Kidney (tissue), 14 donors: ENCODE results near the gene TMEM270. TPM values are rescaled to one million over a fixed set of nuclear protein-coding genes. Genes with fewer than 3 reads are reported as not detected.
"Not testable (repeated sequence)": the region's sequence is repeated elsewhere in the genome, so short reads cannot be mapped to it uniquely, and the experiment has no call there.

Experiments used
- DNase-seq, 5 donors: peaks; one replicate each; pipeline ENCODE4 v3.0.0-alpha.2; 2013 to 2020
- FAIRE-seq: peaks from 2 replicates; lab custom pipeline; 2012; peaks lifted over from hg19 to GRCh38; lab: Jason Lieb, UNC
- H3K27ac ChIP-seq, 2 donors: one replicate each; pipeline ENCODE4 v1.7.0; 2013; ENCODE audit warnings: low read depth in 2 of 2, low read length in 2 of 2, inconsistent platforms in 1 of 2
- H3K27me3 ChIP-seq: one replicate; pipeline ENCODE4 v1.7.1; 2013; ENCODE audit warnings: low read length, inconsistent platforms; ENCODE audit not compliant: control insufficient read depth, insufficient read depth
- H3K36me3 ChIP-seq, 3 donors: one replicate each; pipeline versions ENCODE4 v1.7.0 to v1.7.1; 2013; ENCODE audit warnings: low read length in 3 of 3, control low read depth in 1 of 3, inconsistent platforms in 1 of 3; ENCODE audit not compliant: insufficient read depth in 3 of 3, control insufficient read depth in 2 of 3
- H3K4me1 ChIP-seq, 3 donors: one replicate each; pipeline versions ENCODE4 v1.7.0 to v1.7.1; 2013; ENCODE audit warnings: low read length in 3 of 3, inconsistent platforms in 1 of 3, low read depth in 1 of 3; ENCODE audit not compliant: control insufficient read depth in 2 of 3, insufficient read depth in 2 of 3
- H3K4me3 ChIP-seq, 3 donors: one replicate each; pipeline versions ENCODE4 v1.7.0 to v1.8.1; 2013; ENCODE audit warnings: low read length in 3 of 3, control low read depth in 1 of 3, inconsistent platforms in 1 of 3
- H3K9ac ChIP-seq, 3 donors: one replicate each; pipeline versions ENCODE4 v1.7.0 to v1.7.1; 2013; ENCODE audit warnings: low read length in 3 of 3, control low read depth in 1 of 3, inconsistent platforms in 1 of 3
- H3K9me3 ChIP-seq, 3 donors: one replicate each; pipeline versions ENCODE4 v1.7.0 to v1.7.1; 2013; ENCODE audit warnings: low read length in 3 of 3, control low read depth in 1 of 3, inconsistent platforms in 1 of 3; ENCODE audit not compliant: control insufficient read depth in 2 of 3, insufficient read depth in 1 of 3
- intact Hi-C: fragments of 100-400 bp; cut with DNase I; formaldehyde crosslinking; loops from one replicate; pipeline ENCODE4 v1.11.1; 2022
- polyA plus RNA-seq: library from polyadenylated mRNA; stranded (reverse); fragments of 350-450 nt; fragmentation: Illumina TruSeq; extraction: RNeasy Lipid Tissue Mini Kit (QIAGEN cat#74804); gene quantifications from one replicate; pipeline ENCODE4 v1.2.3, GENCODE V29; 2014; ENCODE audit warnings: low read depth, low replicate concordance; ENCODE audit not compliant: insufficient read depth
- total RNA-seq: library from RNA; stranded (reverse); fragmentation: NEBNext Ultra II Directional; extraction: Animal tissue kit (Norgen Biotek cat#: 25700); gene quantifications from one replicate; pipeline ENCODE4 v1.2.1, GENCODE V29; 2021
- TF ChIP-seq, protein P1 (sequence below): IDR thresholded peaks from 3 replicates; pipeline ENCODE4 v1.5.1; 2012; ENCODE audit warnings: mild to moderate bottlenecking, moderate library complexity, borderline replicate concordance; ENCODE audit not compliant: insufficient read depth; ENCODE audit errors: extremely low read depth
- donor health status: control.
- donor health status: control.
- donor health status: control.
- donor health status: control.
- donor health status: control.
- donor health status: DM: yes; HTN: yes; CAD: no.
- donor health status: Normal renal cell carcinoma (clear cell type).

The TMEM270 gene
- total and polyA plus RNA-seq, 2 donors from 2014 or later: 0.50 TPM; not detected in 1

DNA sequence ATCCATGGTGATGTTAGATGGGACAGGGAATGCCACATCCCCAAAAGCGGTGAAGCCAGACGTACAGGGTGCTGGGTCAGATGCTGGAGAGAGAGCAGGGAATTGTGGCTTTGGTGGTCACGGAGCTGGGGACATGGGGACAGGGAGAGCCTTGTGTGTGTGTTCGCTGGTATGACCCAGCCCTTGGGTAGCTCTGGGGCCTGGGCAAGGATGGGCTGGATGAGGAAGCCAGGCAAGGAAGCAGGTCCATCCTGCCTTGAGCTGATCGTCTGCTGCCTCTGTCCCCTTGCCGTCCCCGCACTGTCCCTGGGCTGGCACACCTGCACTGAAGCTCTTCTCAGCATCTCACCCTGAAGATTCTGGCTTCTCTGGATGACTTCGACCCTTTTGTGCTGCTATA, 45.5 kb upstream of the TMEM270 start:
- DNase-seq (peak in 2 of 5 donors; percentile 23 to 53), FAIRE-seq (no peak)
- Histone ChIP-seq H3K4me3 (no peak overlapping the region), H3K9me3 (no peaks in the 10 kb centered on the region), H3K36me3 (no peaks in the 10 kb centered on the region), H3K9ac (no peak overlapping the region), H3K4me1 (no peaks in the 10 kb centered on the region), H3K27me3 (no peaks in the 10 kb centered on the region), H3K27ac (no peak overlapping the region)
- TF ChIP-seq, protein P1, sequence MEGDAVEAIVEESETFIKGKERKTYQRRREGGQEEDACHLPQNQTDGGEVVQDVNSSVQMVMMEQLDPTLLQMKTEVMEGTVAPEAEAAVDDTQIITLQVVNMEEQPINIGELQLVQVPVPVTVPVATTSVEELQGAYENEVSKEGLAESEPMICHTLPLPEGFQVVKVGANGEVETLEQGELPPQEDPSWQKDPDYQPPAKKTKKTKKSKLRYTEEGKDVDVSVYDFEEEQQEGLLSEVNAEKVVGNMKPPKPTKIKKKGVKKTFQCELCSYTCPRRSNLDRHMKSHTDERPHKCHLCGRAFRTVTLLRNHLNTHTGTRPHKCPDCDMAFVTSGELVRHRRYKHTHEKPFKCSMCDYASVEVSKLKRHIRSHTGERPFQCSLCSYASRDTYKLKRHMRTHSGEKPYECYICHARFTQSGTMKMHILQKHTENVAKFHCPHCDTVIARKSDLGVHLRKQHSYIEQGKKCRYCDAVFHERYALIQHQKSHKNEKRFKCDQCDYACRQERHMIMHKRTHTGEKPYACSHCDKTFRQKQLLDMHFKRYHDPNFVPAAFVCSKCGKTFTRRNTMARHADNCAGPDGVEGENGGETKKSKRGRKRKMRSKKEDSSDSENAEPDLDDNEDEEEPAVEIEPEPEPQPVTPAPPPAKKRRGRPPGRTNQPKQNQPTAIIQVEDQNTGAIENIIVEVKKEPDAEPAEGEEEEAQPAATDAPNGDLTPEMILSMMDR: no peak
- intact Hi-C loops: no loop called here

DNA sequence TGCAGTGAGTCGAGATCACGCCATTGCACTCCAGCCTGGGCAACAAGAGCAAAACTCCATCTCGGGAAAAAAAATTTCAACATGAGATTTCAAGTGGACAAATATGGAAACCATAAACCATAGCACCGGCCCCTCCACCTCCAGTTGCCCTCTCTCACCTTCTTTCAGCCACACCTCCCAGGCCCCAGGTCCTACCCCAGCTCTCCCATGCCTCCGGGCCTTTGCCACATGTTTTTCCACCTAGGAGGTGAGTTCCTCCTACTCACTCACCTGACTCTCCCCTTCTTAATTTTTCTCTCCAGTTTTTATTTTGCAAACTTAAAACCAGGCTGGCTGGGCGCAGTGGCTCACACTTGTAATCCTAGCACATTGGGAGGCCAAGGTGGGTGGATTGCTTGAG, 43.8 kb upstream of the TMEM270 start:
- H3K27me3 ChIP-seq: no peaks in the 10 kb centered on the region
- no peak overlapping the region for H3K4me3 ChIP-seq
- H3K4me1 ChIP-seq: no peaks in the 10 kb centered on the region
- no peak overlapping the region for H3K9ac ChIP-seq
- peak in 2 of 5 donors; percentile 27 to 30 for DNase-seq
- intact Hi-C loops: no loop called here
- no peaks in the 10 kb centered on the region for H3K9me3 ChIP-seq
- FAIRE-seq: no peak
- no peak overlapping the region for H3K27ac ChIP-seq
- TF ChIP-seq, protein P1: no peak
- no peaks in the 10 kb centered on the region for H3K36me3 ChIP-seq

DNA sequence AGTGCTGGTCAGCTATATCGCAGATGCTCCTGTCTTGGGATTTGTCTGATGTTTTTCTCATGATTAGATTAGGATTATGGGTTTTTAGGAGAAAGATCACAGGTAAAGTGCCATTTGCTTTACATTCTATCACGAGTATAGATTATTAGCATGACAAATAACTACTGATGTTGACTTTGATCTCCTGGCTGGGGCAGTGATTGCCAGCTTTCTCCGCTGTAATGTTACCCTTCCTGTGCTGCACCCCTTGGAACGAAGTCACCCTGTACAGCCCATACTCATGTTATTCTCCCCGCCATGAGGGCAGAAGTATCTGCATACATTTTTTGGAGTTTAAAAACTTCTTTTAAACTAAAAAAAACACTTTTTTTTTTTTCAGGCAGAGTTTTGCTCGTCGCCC, 40.9 kb upstream of the TMEM270 start:
- peak in 1 of 5 donors; percentile 7 for DNase-seq
- no peaks in the 10 kb centered on the region for H3K4me1 ChIP-seq
- no peaks in the 10 kb centered on the region for H3K27me3 ChIP-seq
- H3K9me3 ChIP-seq: no peaks in the 10 kb centered on the region
- no peak overlapping the region for H3K4me3 ChIP-seq
- no peak for FAIRE-seq
- H3K9ac ChIP-seq: no peak overlapping the region
- no peaks in the 10 kb centered on the region for H3K36me3 ChIP-seq
- TF ChIP-seq, protein P1: no peak
- intact Hi-C loops: no loop called here
- no peak overlapping the region for H3K27ac ChIP-seq

DNA sequence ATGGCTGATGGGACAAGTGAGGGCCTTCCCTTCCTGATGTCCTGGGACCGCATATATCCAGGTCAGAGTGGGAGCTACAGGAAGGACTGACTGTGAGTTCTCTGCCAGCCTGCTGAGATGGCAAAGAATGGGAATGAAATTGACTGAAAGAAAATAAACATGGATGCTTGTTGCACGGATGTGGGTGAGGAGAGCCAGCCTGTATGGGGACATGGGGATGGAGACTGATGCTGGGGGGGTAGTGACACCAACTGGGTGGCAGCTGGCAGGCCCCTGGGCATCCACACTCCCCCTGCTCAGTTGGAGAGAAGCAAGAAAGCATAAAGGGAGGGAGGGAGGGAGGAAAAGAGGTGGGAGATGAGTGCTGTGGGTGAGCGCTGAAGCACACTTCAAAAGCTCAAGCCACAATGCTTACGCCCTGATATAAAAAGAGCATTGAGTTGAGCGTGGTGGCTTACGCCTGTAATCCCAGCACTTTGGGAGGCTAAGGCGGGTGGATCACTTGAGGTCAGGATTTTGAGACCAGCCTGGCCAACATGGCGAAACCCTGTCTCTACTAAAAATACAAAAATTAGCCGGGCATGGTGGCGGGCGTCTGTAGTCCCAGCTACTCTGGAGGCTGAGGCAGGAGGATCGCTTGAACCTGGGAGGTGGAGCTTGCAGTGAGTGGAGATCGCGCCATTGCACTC, 39.2 kb upstream of the TMEM270 start:
- H3K4me3 ChIP-seq, H3K36me3 ChIP-seq, H3K9me3 ChIP-seq, H3K27me3 ChIP-seq, intact Hi-C loops, H3K4me1 ChIP-seq, H3K27ac ChIP-seq, H3K9ac ChIP-seq, FAIRE-seq: not testable (repeated sequence)
- DNase-seq: peak in 2 of 5 donors; percentile 35 to 41
